Fibroblast of lung (primary cell): ENCODE results near the gene GSG1L2. TPM values are rescaled to one million over a fixed set of nuclear protein-coding genes. Genes with fewer than 3 reads are reported as not detected.

Experiments used
- DNase-seq, 2 donors: peaks; one replicate each; pipeline versions ENCODE4 v3.0.0 to v3.0.0-alpha.2; 2010; ENCODE audit warnings: low read depth in 2 of 2
- H2AFZ ChIP-seq: 2 replicates; pipeline ENCODE4 v1.5.1; 2012; ENCODE audit warnings: low read length, control low read depth, inconsistent platforms
- H3K27ac ChIP-seq: 2 replicates; pipeline ENCODE4 v1.5.1; 2011; ENCODE audit warnings: low read length, control low read depth; ENCODE audit not compliant: insufficient read depth
- H3K27me3 ChIP-seq: 2 replicates; pipeline ENCODE4 v1.5.1; 2011; ENCODE audit warnings: mild to moderate bottlenecking, low read length; ENCODE audit not compliant: control insufficient read depth, insufficient read depth
- H3K36me3 ChIP-seq: 2 replicates; pipeline ENCODE4 v1.5.1; 2011; ENCODE audit warnings: low read length; ENCODE audit not compliant: control insufficient read depth, insufficient read depth
- H3K4me1 ChIP-seq: 2 replicates; pipeline ENCODE4 v1.5.1; 2011; ENCODE audit warnings: low read length; ENCODE audit not compliant: control insufficient read depth, insufficient read depth; ENCODE audit errors: extremely low read depth
- H3K4me2 ChIP-seq: 2 replicates; pipeline ENCODE4 v1.5.1; 2011; ENCODE audit warnings: low read length, control low read depth; ENCODE audit not compliant: insufficient read depth; ENCODE audit errors: extremely low read depth
- H3K4me3 ChIP-seq, 4 experiments: fragments of 200-600 bp in 1 of 4; sonication (generic) in 1 of 4; replicated peaks in 1 of 4; 2 replicates each; pipeline ENCODE4 v1.5.1; 2011 to 2016; ENCODE audit warnings: low read length in 4 of 4, low read depth in 3 of 4, mild to moderate bottlenecking in 3 of 4, control low read depth in 2 of 4, inconsistent platforms in 1 of 4, mixed read lengths in 1 of 4; ENCODE audit not compliant: insufficient read depth in 1 of 4; ENCODE audit errors: control extremely low read depth in 1 of 4
- H3K79me2 ChIP-seq: 2 replicates; pipeline ENCODE4 v1.5.1; 2012; ENCODE audit warnings: mild to moderate bottlenecking, low read length, inconsistent platforms; ENCODE audit not compliant: control insufficient read depth, insufficient read depth
- H3K9ac ChIP-seq: 2 replicates; pipeline ENCODE4 v1.5.1; 2011; ENCODE audit warnings: mild to moderate bottlenecking, low read length, control low read depth; ENCODE audit not compliant: insufficient read depth
- H3K9me3 ChIP-seq: 2 replicates; pipeline ENCODE4 v1.5.1; 2012; ENCODE audit warnings: low read depth, low read length; ENCODE audit not compliant: control insufficient read depth, insufficient read depth
- H4K20me1 ChIP-seq: 2 replicates; pipeline ENCODE4 v1.5.1; 2011; ENCODE audit warnings: low read length; ENCODE audit not compliant: control insufficient read depth, insufficient read depth; ENCODE audit errors: extremely low read depth
- CTCF ChIP-seq, 2 donors: IDR thresholded peaks in 1 of 2; conservative IDR thresholded peaks in 1 of 2; 1 replicate in 1 of 2; 2 replicates in 1 of 2; pipeline ENCODE4 v1.5.1; 2011 to 2012; ENCODE audit warnings: low read length in 2 of 2, control low read depth in 1 of 2, inconsistent platforms in 1 of 2, low read depth in 1 of 2, mild to moderate bottlenecking in 1 of 2
- EZH2 ChIP-seq: IDR thresholded peaks from 2 replicates; pipeline ENCODE4 v1.5.1; 2012; ENCODE audit warnings: low read length, control low read depth, mild to moderate bottlenecking; ENCODE audit errors: missing control alignments
- polyA plus RNA-seq, 2 donors: library from polyadenylated mRNA; depleted of rRNA in 1 of 2; stranded (reverse) in 1 of 2; unstranded in 1 of 2; fragments of >200 nt; gene quantifications; 2 replicates each; pipeline ENCODE4 v1.2.1, GENCODE V29; 2011 to 2012; ENCODE audit warnings: missing spikeins in 1 of 2
- total RNA-seq: library from RNA; depleted of rRNA; stranded (reverse); fragments of >200 nt; gene quantifications from 2 replicates; pipeline ENCODE4 v1.2.1, GENCODE V29; 2014

Gene GSG1L2
- total and polyA plus RNA-seq, 2 donors (not counting 1 experiment from before 2014, with no cell fraction given): not detected

GRCh38 chr17:9824797-9825338 lies 3.0 kb upstream of the GSG1L2 start:
- Histone ChIP-seq H3K9me3 (no peaks in the 10 kb centered on the region), H2AFZ (no peak overlapping the region), H3K27ac (no peak overlapping the region), H3K36me3 (no peaks in the 10 kb centered on the region), H4K20me1 (no peaks in the 10 kb centered on the region), H3K79me2 (no peaks in the 10 kb centered on the region), H3K9ac (no peak overlapping the region), H3K4me1 (no peaks in the 10 kb centered on the region), H3K27me3 (no peaks in the 10 kb centered on the region), H3K4me2 (no peak overlapping the region), H3K4me3 (no peak overlapping the region)
- DNase-seq: no peak
- TF ChIP-seq CTCF (conservative IDR thresholded peaks at IDR 0.05 in 1 of 2, IDR thresholded peaks at IDR 0.05 in 1 of 2; ENCODE audit: low read depth in 1 of 2, low read length in 2 of 2) (no peak), EZH2 (no peak)

GRCh38 chr17:9824094-9824493 lies 2.2 kb upstream of the GSG1L2 start:
- Histone ChIP-seq H3K9ac (no peak overlapping the region), H3K4me1 (no peaks in the 10 kb centered on the region), H3K36me3 (no peaks in the 10 kb centered on the region), H3K4me3 (no peak overlapping the region), H4K20me1 (no peaks in the 10 kb centered on the region), H3K27me3 (no peaks in the 10 kb centered on the region), H3K27ac (no peak overlapping the region), H3K4me2 (no peak overlapping the region), H3K79me2 (no peaks in the 10 kb centered on the region), H2AFZ (no peak overlapping the region), H3K9me3 (no peaks in the 10 kb centered on the region)
- DNase-seq: no peak
- no peak for TF ChIP-seq EZH2
- TF ChIP-seq CTCF (conservative IDR thresholded peaks at IDR 0.05 in 1 of 2, IDR thresholded peaks at IDR 0.05 in 1 of 2; ENCODE audit: low read depth in 1 of 2, low read length in 2 of 2): no peak

GRCh38 chr17:9820448-9820847 lies 1.4 kb downstream of the GSG1L2 start:
- no peaks in the 10 kb centered on the region for H3K36me3 ChIP-seq
- no peaks in the 10 kb centered on the region for H3K4me1 ChIP-seq
- no peak overlapping the region for H3K4me2 ChIP-seq
- H3K79me2 ChIP-seq: no peaks in the 10 kb centered on the region
- H3K9me3 ChIP-seq: peaks cover 1% of the 10 kb centered on the region
- H3K4me3 ChIP-seq: no peak overlapping the region
- H3K27me3 ChIP-seq: no peaks in the 10 kb centered on the region
- no peak overlapping the region for H3K27ac ChIP-seq
- H4K20me1 ChIP-seq: no peaks in the 10 kb centered on the region
- no peak for TF ChIP-seq CTCF (conservative IDR thresholded peaks at IDR 0.05 in 1 of 2, IDR thresholded peaks at IDR 0.05 in 1 of 2; ENCODE audit: low read depth in 1 of 2, low read length in 2 of 2)
- no peak for TF ChIP-seq EZH2
- no peak overlapping the region for H3K9ac ChIP-seq
- no peak for DNase-seq
- no peak overlapping the region for H2AFZ ChIP-seq
